Upper lobe of left lung (tissue), 6 donors: Measurements from ENCODE around the gene LHX2. TPM values are rescaled to one million over a fixed set of nuclear protein-coding genes. Genes with fewer than 3 reads are reported as not detected.

Source experiments
- ATAC-seq, 2 donors: fragments of 200-7000 bp; cut with Tn5 transposase; one replicate each; pipeline ENCODE4 v1.9.1; 2022; ENCODE audit warnings: mild to moderate bottlenecking in 2 of 2, moderate library complexity in 2 of 2; ENCODE audit not compliant: low FRiP score in 2 of 2
- DNase-seq, 2 donors: peaks; one replicate each; pipeline ENCODE4 v3.0.0-alpha.2; 2019 to 2020
- H3K27ac ChIP-seq, 4 donors: fragments of 200-600 bp; sonication (generic); one replicate each; pipeline ENCODE4 v1.5.1; 2016 to 2019
- H3K27me3 ChIP-seq, 4 donors: fragments of 200-600 bp; sonication (generic); one replicate each; pipeline ENCODE4 v1.5.1; 2017 to 2019
- H3K36me3 ChIP-seq, 4 donors: fragments of 200-600 bp; sonication (generic); one replicate each; pipeline ENCODE4 v1.5.1; 2016 to 2019
- H3K4me1 ChIP-seq, 4 donors: fragments of 200-600 bp; sonication (generic); one replicate each; pipeline ENCODE4 v1.5.1; 2018 to 2019
- H3K4me3 ChIP-seq, 4 donors: fragments of 200-600 bp; sonication (generic); one replicate each; pipeline ENCODE4 v1.5.1; 2017 to 2019; ENCODE audit warnings: mild to moderate bottlenecking in 2 of 4, moderate library complexity in 1 of 4
- H3K9me3 ChIP-seq, 4 donors: fragments of 200-600 bp; sonication (generic); one replicate each; pipeline ENCODE4 v1.5.1; 2018 to 2019
- EP300 ChIP-seq, 4 donors: sonication (generic); formaldehyde crosslinking; IDR thresholded peaks; one replicate each; pipeline ENCODE4 v1.5.1; 2017; ENCODE audit warnings: antibody characterized with exemption in 4 of 4, control low read depth in 2 of 4
- POLR2A ChIP-seq, 4 donors: fragments of 450-650 bp; IDR thresholded peaks; one replicate each; pipeline ENCODE4 v1.5.1; 2016 to 2017; ENCODE audit warnings: antibody characterized with exemption in 4 of 4, mild to moderate bottlenecking in 2 of 4
- POLR2AphosphoS5 ChIP-seq, 2 donors: sonication (generic); formaldehyde crosslinking; IDR thresholded peaks; one replicate each; pipeline ENCODE4 v1.5.1; 2017; ENCODE audit warnings: antibody characterized with exemption in 2 of 2
- WGBS, 2 donors: methylation state at CpG; one replicate each; pipeline ENCODE4 v1.1.5; 2017 to 2018; 5-methylcytosine and 5-hydroxymethylcytosine counted together
- total RNA-seq, 6 donors: library from RNA; depleted of rRNA in 4 of 6; stranded (reverse); fragments of >200 nt in 4 of 6; gene quantifications; one replicate each; pipeline versions ENCODE4 v1.1.0 to v1.2.1, GENCODE V29; 2016 to 2021
- TF ChIP-seq, protein P1 (sequence below), 6 experiments: fragments of 450-650 bp in 4 of 6; fragments of 200-600 bp in 2 of 6; sonication (generic) in 2 of 6; IDR thresholded peaks; one replicate each; pipeline ENCODE4 v1.5.1; 2016 to 2019; ENCODE audit warnings: antibody characterized with exemption in 6 of 6
- donor health status: DM: no; HTN: no; CAD: no; lungs with moderate emphysema.
- donor health status: DM: no; HTN: yes; CAD: no; lungs with severe emphysema.

Gene LHX2
- total RNA-seq, 6 donors from 2014 or later = not detected

DNA sequence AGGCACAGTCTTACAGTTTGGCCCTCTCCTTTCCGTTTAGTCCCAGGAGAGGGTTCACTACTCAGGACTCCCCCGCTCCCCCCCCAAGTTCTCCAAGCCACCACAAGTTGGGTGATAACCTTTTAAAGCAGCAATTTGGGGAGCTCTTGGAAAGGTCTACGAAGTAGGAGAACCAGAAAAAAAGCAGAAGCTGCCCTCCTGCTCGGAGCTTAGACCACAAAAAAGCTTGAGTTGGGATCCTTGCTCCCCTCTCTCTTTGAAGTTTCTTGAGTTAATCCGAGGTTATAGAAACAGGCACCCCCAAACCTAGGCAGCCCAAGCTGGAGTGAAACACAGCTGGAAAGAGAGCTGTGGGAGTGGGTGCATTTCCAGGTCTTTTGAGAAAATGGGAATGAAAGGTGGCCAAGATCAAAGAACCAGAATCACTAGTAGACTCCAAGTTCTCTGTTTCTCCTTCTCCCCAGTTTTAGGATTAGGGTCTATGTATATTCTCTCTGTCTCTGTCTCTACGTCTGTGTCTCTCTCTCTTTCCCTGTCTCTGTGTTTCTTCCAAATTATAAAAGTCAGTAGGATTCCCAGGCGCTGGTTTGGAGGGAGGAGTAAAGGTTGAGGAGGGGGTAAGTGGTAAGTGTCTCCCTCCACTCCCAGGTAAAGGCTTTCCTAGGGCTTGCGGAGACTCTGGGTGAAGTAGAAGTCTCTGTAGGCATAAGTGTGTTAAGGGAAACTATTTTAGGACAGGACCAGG is 2.8 kb downstream of the LHX2 start:
- Histone ChIP-seq H3K36me3 (no peaks in the 10 kb centered on the region), H3K4me3 (no peak overlapping the region), H3K9me3 (no peaks in the 10 kb centered on the region), H3K27ac (no peak overlapping the region), H3K27me3 (peaks cover 3 to 100% (median 71%) of the 10 kb centered on the region in 4 donors), H3K4me1 (peaks cover 53 to 74% (median 60%) of the 10 kb centered on the region in 4 donors)
- no peak for DNase-seq
- 15% methylated on average over 8 of the region's 8 CpGs for WGBS, 2 donors
- no peak for ATAC-seq
- TF ChIP-seq, protein P1, sequence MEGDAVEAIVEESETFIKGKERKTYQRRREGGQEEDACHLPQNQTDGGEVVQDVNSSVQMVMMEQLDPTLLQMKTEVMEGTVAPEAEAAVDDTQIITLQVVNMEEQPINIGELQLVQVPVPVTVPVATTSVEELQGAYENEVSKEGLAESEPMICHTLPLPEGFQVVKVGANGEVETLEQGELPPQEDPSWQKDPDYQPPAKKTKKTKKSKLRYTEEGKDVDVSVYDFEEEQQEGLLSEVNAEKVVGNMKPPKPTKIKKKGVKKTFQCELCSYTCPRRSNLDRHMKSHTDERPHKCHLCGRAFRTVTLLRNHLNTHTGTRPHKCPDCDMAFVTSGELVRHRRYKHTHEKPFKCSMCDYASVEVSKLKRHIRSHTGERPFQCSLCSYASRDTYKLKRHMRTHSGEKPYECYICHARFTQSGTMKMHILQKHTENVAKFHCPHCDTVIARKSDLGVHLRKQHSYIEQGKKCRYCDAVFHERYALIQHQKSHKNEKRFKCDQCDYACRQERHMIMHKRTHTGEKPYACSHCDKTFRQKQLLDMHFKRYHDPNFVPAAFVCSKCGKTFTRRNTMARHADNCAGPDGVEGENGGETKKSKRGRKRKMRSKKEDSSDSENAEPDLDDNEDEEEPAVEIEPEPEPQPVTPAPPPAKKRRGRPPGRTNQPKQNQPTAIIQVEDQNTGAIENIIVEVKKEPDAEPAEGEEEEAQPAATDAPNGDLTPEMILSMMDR (IDR thresholded peaks at IDR 0.05) = no peak

DNA sequence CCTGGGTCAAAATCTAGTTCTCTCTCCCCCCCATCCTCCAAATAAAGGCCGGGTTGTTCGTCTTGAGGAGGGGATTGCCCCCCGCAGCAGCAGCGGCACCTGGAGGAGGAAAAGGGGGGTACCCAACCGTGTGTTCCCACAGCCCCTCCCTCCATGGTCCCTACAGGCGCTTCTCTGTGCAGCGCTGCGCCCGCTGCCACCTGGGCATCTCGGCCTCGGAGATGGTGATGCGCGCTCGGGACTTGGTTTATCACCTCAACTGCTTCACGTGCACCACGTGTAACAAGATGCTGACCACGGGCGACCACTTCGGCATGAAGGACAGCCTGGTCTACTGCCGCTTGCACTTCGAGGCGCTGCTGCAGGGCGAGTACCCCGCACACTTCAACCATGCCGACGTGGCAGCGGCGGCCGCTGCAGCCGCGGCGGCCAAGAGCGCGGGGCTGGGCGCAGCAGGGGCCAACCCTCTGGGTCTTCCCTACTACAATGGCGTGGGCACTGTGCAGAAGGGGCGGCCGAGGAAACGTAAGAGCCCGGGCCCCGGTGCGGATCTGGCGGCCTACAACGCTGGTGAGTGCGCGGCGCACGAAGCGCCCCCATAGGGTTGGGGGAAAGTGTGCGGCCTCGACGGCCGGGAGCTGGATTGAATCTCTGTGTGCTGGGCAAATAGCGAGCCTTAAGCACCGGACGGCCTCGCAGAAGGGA is 3.5 kb downstream of the LHX2 start:
- WGBS, 2 donors = 8 to 12% methylated on average over 17 to 55 of the region's 57 CpGs

DNA sequence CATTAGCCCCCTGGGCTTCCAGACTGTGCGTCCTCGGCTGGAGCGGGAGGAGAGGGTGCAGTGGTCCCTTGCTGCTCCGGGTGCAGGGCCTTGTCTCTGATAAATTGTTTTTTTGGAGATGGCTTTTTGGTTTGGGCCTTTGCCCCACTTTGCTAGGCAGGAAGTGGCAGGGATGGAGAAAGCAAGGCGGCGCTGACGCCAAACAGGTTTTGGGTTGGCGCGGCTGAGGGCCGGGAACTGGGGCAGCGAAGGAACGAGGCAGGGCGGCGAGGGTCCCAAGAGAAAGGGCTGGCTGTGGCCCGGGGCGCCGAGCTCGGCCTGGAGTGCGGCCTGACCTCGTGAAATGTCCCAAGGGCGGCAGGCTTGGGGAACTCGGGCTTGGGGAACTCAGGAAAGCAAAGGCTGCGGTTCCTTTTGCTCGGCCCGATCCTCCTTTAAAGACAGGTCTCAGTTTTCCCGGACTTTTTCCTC is 4.1 kb downstream of the LHX2 start:
- ATAC-seq (no peak), DNase-seq (peak in 1 of 2 donors; percentile 74)
- H3K36me3 ChIP-seq = no peaks in the 10 kb centered on the region
- no peak overlapping the region for H3K27ac ChIP-seq
- TF ChIP-seq POLR2A (IDR thresholded peaks at IDR 0.05) (no peak), POLR2AphosphoS5 (IDR thresholded peaks at IDR 0.05) (no peak), EP300 (IDR thresholded peaks at IDR 0.05) (no peak)
- TF ChIP-seq, protein P1 (IDR thresholded peaks at IDR 0.05) = no peak
- H3K9me3 ChIP-seq = no peaks in the 10 kb centered on the region
- H3K27me3 ChIP-seq = peaks cover 3 to 100% (median 76%) of the 10 kb centered on the region in 4 donors
- 8 to 19% methylated on average over 20 to 26 of the region's 26 CpGs for WGBS, 2 donors
- H3K4me3 ChIP-seq = no peak overlapping the region
- peaks cover 53 to 71% (median 58%) of the 10 kb centered on the region in 4 donors for H3K4me1 ChIP-seq

More for the DNA sequence above, 3.5 kb downstream of the LHX2 start:
- peaks cover 3 to 100% (median 73%) of the 10 kb centered on the region in 4 donors for H3K27me3 ChIP-seq
- H3K9me3 ChIP-seq = no peaks in the 10 kb centered on the region
- H3K27ac ChIP-seq = no peak overlapping the region
- H3K36me3 ChIP-seq = no peaks in the 10 kb centered on the region
- TF ChIP-seq, protein P1 (IDR thresholded peaks at IDR 0.05) = no peak
- TF ChIP-seq POLR2AphosphoS5 (IDR thresholded peaks at IDR 0.05) = no peak
- no peak for TF ChIP-seq EP300 (IDR thresholded peaks at IDR 0.05)
- no peak for TF ChIP-seq POLR2A (IDR thresholded peaks at IDR 0.05)
- DNase-seq = peak in 1 of 2 donors; percentile 67
- H3K4me3 ChIP-seq = no peak overlapping the region
- ATAC-seq = no peak
- H3K4me1 ChIP-seq = peaks cover 53 to 72% (median 60%) of the 10 kb centered on the region in 4 donors

DNA sequence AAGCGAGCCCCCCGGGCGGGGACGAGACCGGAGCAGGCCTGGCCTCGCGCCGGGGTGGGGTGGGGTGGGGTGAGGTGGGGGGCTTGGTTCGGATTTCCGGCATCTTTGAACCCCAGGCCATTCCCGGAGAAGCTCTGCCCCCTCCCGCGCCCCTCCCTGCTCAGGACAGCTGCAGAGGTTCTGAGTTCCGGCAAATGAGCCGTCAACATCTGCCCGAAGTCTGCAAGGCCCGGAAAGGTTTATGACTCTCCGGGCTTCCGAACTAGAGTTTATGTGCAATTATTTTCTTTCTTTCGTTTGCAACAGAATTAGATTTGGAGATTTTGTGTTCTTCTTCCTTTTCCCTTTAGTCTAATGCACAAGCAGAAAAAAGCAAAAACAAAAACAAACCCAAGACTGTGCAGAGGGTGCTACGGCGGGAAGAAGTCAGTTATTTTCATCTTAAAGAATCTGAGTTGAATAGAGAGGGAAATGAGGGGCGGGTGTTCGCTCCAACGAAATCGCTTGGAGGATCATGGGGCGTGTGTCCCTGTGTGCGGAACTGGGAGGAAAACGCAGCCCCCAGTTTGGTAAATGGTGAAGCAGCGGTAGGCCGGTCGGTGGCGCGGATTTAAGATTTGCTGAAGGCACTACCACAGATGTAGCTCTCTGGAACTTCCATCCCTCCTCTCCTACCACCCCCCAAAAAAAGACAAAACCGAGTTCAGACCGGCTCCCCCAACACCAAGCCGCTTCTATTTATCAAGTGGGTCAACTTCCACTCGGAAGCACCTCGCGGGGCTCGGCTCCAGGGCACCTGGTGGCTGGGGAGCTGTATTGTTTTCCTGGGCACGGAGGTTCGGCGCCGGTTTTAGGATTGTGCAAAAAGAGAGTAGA is 4.8 kb downstream of the LHX2 start:
- H3K27me3 ChIP-seq = peaks cover 3 to 100% (median 74%) of the 10 kb centered on the region in 4 donors
- ATAC-seq = no peak
- H3K36me3 ChIP-seq = no peaks in the 10 kb centered on the region
- TF ChIP-seq EP300 (IDR thresholded peaks at IDR 0.05) (no peak), POLR2AphosphoS5 (IDR thresholded peaks at IDR 0.05) (no peak), POLR2A (IDR thresholded peaks at IDR 0.05) (no peak)
- TF ChIP-seq, protein P1 (IDR thresholded peaks at IDR 0.05) = no peak
- H3K27ac ChIP-seq = no peak overlapping the region
- WGBS, 2 donors = 7 to 14% methylated on average over 33 to 37 of the region's 45 CpGs
- H3K9me3 ChIP-seq = no peaks in the 10 kb centered on the region
- H3K4me3 ChIP-seq = peak overlapping the region in 1 of 4 donors; percentile 18
- H3K4me1 ChIP-seq = peaks cover 46 to 68% (median 51%) of the 10 kb centered on the region in 4 donors
- no peak for DNase-seq
